Hepatocyte (in vitro differentiated cells): ENCODE measurements around the gene PGPEP1. TPM values are rescaled to one million over a fixed set of nuclear protein-coding genes. Genes with fewer than 3 reads are reported as not detected.

Experiments
- DNase-seq: peaks from one replicate; pipeline ENCODE4 v3.0.0-alpha.2; 2016; ENCODE audit warnings: low spot score
- H2AFZ ChIP-seq: fragments of 200-600 bp; sonication (generic); 2 replicates; pipeline ENCODE4 v1.6.0; 2016; ENCODE audit warnings: antibody characterized with exemption, mild to moderate bottlenecking
- H3K27ac ChIP-seq: fragments of 200-600 bp; sonication (generic); 2 replicates; pipeline ENCODE4 v1.5.1; 2016; ENCODE audit warnings: mild to moderate bottlenecking
- H3K27me3 ChIP-seq: fragments of 200-600 bp; sonication (generic); 2 replicates; pipeline ENCODE4 v1.6.1; 2016
- H3K36me3 ChIP-seq: fragments of 200-600 bp; sonication (generic); replicated peaks from 2 replicates; pipeline ENCODE4 v1.5.1; 2016; ENCODE audit warnings: low read depth; ENCODE audit not compliant: insufficient read depth
- H3K4me1 ChIP-seq: fragments of 200-600 bp; sonication (generic); 2 replicates; pipeline ENCODE4 v1.5.1; 2016; ENCODE audit warnings: mild to moderate bottlenecking, moderate library complexity; ENCODE audit not compliant: insufficient read depth
- H3K4me2 ChIP-seq: fragments of 200-600 bp; sonication (generic); 2 replicates; pipeline ENCODE4 v1.6.0; 2016
- H3K4me3 ChIP-seq: fragments of 200-600 bp; sonication (generic); 2 replicates; pipeline ENCODE4 v1.5.1; 2016; ENCODE audit warnings: mild to moderate bottlenecking
- H3K79me2 ChIP-seq: fragments of 200-600 bp; sonication (generic); 2 replicates; pipeline ENCODE4 v1.6.0; 2017; ENCODE audit warnings: mild to moderate bottlenecking
- H3K9me2 ChIP-seq: fragments of 200-600 bp; sonication (generic); replicated peaks from 2 replicates; pipeline ENCODE4 v1.6.0; 2017; ENCODE audit warnings: mild to moderate bottlenecking; ENCODE audit not compliant: insufficient read depth
- H3K9me3 ChIP-seq: fragments of 200-600 bp; sonication (generic); 2 replicates; pipeline ENCODE4 v1.5.1; 2016; ENCODE audit warnings: low read depth, mild to moderate bottlenecking
- H4K20me1 ChIP-seq: fragments of 200-600 bp; sonication (generic); 2 replicates; pipeline ENCODE4 v1.6.0; 2016; ENCODE audit warnings: mild to moderate bottlenecking; ENCODE audit not compliant: insufficient read depth, poor library complexity, severe bottlenecking
- EZH2 ChIP-seq: fragments of 200-600 bp; sonication (generic); IDR thresholded peaks from 2 replicates; pipeline ENCODE4 v1.6.1; 2016; ENCODE audit warnings: antibody characterized with exemption, mild to moderate bottlenecking, borderline replicate concordance
- EZH2phosphoT487 ChIP-seq: fragments of 200-600 bp; sonication (generic); IDR thresholded peaks from one replicate; pipeline ENCODE4 v1.6.1; 2018; ENCODE audit warnings: antibody characterized with exemption, mild to moderate bottlenecking, low read depth, moderate library complexity; ENCODE audit not compliant: unreplicated experiment, severe bottlenecking
- WGBS: methylation state at CpG from one replicate; pipeline ENCODE4 v1.1.6; 2016; ENCODE audit warnings: low lambda C conversion rate; ENCODE audit errors: missing lambda C conversion rate; 5-methylcytosine and 5-hydroxymethylcytosine counted together
- polyA plus RNA-seq: library from polyadenylated mRNA; unstranded; fragments of >200 nt; fragmentation: Nextera tagmentation; extraction: Ambion mirVana; gene quantifications from 2 replicates; pipeline ENCODE4 v1.2.1, GENCODE V29; 2016
- total RNA-seq: library from RNA; depleted of rRNA; stranded (reverse); fragments of >200 nt; gene quantifications from 2 replicates; pipeline ENCODE4 v1.2.3, GENCODE V29; 2014
- TF ChIP-seq, protein P1 (sequence below): fragments of 200-600 bp; sonication (generic); IDR thresholded peaks from 2 replicates; pipeline ENCODE4 v1.5.1; 2016; ENCODE audit warnings: antibody characterized with exemption, mild to moderate bottlenecking; ENCODE audit not compliant: poor library complexity

The PGPEP1 gene
- total and polyA plus RNA-seq, 2 experiments from 2014 or later = 26.8 to 36.1 TPM

DNA sequence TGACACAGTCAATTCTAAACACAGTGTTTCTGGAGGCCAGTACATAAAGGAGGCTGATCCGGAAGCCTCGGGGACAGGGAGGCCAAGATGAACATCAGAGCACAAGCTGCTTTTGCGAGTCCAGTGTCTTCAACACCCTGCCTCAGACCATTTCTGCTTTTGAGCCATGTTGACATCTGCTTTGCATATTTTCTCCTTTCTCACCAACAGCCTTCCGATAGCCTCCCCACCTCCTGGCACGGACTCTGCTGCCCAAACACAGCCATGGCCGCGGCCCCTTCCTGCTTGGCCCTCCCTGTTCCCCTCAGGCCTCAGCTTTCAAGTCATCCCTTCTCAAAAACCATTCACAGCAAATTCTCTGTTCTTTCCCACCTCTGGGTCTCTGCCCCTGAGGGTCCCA lies 53.4 kb downstream of the PGPEP1 start:
- peaks cover 3% of the 10 kb centered on the region for H3K4me1 ChIP-seq
- DNase-seq = no peak

DNA sequence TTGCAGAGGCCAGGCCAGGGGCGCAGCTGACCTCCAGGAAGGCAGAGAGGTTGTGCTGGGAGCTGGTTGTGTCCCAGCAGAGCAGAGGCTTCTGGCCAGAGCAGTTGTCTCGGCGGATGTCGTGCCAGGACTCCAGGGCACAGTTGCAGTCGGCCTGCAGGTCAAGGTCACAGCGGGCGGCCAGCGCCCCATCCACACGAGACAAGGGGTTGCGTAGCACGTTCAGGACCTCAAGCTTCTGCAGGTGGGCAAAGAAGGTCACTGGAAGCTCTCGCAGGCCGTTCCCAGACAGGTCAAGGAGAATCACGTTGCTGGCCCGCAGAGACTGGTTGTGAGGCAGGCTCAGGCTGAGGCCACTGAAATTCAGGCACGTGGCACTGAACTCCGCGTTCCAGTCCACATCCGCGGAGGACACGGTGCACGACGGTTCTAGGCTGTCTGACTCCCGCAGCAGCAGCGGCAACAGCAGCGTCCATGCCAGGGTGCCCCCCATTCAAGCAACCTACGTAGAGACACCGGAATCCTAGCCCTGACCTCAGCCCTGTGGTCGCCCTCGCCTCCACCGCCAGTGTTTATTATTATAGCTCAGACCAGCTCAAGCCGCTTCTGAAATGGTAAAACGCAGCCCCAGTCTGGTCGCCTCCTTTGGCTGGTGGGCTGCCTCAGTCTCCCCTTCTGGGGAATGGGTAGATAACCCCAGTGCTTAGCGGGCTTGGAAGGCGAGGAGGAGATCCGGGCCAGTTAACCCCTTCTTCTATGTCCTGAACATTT lies 56.3 kb downstream of the PGPEP1 start:
- Histone ChIP-seq H4K20me1 (no peaks in the 10 kb centered on the region), H3K4me3 (no peak overlapping the region), H3K27ac (no peak overlapping the region), H3K79me2 (no peaks in the 10 kb centered on the region), H3K27me3 (no peaks in the 10 kb centered on the region), H3K4me1 (peaks cover 3% of the 10 kb centered on the region), H3K4me2 (no peak overlapping the region), H2AFZ (no peak overlapping the region), H3K36me3 (no peaks in the 10 kb centered on the region), H3K9me3 (no peaks in the 10 kb centered on the region), H3K9me2 (no peaks in the 10 kb centered on the region)
- TF ChIP-seq, protein P1, sequence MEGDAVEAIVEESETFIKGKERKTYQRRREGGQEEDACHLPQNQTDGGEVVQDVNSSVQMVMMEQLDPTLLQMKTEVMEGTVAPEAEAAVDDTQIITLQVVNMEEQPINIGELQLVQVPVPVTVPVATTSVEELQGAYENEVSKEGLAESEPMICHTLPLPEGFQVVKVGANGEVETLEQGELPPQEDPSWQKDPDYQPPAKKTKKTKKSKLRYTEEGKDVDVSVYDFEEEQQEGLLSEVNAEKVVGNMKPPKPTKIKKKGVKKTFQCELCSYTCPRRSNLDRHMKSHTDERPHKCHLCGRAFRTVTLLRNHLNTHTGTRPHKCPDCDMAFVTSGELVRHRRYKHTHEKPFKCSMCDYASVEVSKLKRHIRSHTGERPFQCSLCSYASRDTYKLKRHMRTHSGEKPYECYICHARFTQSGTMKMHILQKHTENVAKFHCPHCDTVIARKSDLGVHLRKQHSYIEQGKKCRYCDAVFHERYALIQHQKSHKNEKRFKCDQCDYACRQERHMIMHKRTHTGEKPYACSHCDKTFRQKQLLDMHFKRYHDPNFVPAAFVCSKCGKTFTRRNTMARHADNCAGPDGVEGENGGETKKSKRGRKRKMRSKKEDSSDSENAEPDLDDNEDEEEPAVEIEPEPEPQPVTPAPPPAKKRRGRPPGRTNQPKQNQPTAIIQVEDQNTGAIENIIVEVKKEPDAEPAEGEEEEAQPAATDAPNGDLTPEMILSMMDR = no peak
- TF ChIP-seq EZH2 = no peak
- TF ChIP-seq EZH2phosphoT487 = no peak
- WGBS = 83% methylated on average over 37 of the region's 37 CpGs
- no peak for DNase-seq

More for the DNA sequence above, 53.4 kb downstream of the PGPEP1 start:
- Histone ChIP-seq H3K36me3 (no peaks in the 10 kb centered on the region), H4K20me1 (no peaks in the 10 kb centered on the region), H3K9me3 (no peaks in the 10 kb centered on the region), H3K27me3 (no peaks in the 10 kb centered on the region), H3K9me2 (no peaks in the 10 kb centered on the region), H2AFZ (no peak overlapping the region), H3K79me2 (no peaks in the 10 kb centered on the region), H3K4me2 (no peak overlapping the region), H3K27ac (no peak overlapping the region), H3K4me3 (no peak overlapping the region)
- 87% methylated on average over 7 of the region's 7 CpGs for WGBS
- TF ChIP-seq EZH2 (no peak), EZH2phosphoT487 (no peak)
- TF ChIP-seq, protein P1 = no peak

DNA sequence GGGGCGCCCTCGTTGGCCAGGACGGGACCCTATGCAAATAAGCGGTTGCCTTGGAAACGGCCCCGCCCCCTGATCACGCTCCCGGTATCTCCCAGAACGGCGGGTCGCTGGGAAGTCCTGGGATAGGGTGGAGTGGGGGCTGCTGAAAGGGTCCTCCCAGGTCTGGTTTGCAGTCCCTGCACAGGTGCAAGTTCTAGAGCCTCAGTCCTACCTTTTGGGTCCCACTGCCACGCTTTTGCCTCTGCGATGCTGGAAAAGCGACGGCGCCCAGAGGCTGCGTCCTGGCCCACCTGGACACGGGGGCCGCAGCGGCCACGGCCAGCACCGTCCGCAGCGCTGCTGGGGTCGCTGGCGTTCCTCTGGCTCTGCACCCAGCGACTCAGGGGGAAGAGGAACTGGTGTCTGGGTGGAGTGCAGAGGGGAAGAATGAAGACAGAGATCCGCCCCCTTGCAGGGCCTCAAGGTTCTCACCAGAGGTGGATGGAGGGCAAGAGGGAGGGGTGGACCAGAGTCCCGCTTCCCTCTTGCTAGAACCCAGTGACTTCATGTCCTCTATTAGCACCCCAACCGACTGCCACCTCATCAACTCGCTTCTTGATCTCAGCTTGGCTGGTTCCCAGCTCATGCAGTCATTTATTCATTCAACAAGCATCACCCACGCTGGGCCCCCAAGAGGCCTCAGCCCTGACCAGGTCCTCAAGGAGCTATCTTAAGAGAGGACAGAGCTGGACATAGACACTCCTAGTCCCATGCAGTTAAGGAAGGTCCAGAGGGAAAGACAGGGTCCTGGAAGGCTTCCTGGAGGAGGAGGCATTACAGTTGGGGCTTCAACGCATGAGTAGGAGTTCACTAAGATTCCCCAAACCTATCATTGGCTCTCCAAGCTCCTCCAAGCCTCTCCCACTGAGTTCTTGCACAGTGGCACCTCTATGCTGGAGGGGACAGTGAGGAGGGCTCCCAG lies 57.1 kb downstream of the PGPEP1 start, which contains the start of gene LRRC25:
Gene LRRC25 (minus strand): TSS at position 381 of the 961 bp plus-strand sequence. CDS start 659 bp downstream, outside the sequence.
- Histone ChIP-seq H3K27ac (no peak within 1 kb of the TSS), H3K4me3 (no peak within 1 kb of the TSS), H3K4me2 (peak within 1 kb of the TSS; percentile 65), H4K20me1 (no peaks in the 10 kb centered on the region), H3K27me3 (no peaks in the 10 kb centered on the region), H3K36me3 (no peaks in the 10 kb centered on the region), H3K79me2 (no peaks in the 10 kb centered on the region), H2AFZ (no peak within 1 kb of the TSS), H3K9me2 (no peaks in the 10 kb centered on the region), H3K4me1 (peaks cover 9% of the 10 kb centered on the region), H3K9me3 (no peaks in the 10 kb centered on the region)
- WGBS = 59% methylated on average over 32 of the region's 33 CpGs
- TF ChIP-seq, protein P1 = no peak
- no peak for TF ChIP-seq EZH2phosphoT487
- no peak for TF ChIP-seq EZH2
- DNase-seq = no peak
